HEK293 (cell line): Measurements from ENCODE around the gene INO80E.

Experiments used
- ZNF768 ChIP-seq: fragments of 450-650 bp; formaldehyde crosslinking; IDR thresholded peaks from 2 replicates; pipeline ENCODE4 v1.5.1; 2018; ENCODE audit warnings: missing biosample characterization, mild to moderate bottlenecking, missing genetic modification characterization
- TF ChIP-seq, protein P1 (sequence below): fragments of 450-650 bp; formaldehyde crosslinking; IDR thresholded peaks from 2 replicates; pipeline ENCODE4 v1.5.1; 2016; ENCODE audit warnings: missing biosample characterization, missing genetic modification characterization, low read depth

DNA sequence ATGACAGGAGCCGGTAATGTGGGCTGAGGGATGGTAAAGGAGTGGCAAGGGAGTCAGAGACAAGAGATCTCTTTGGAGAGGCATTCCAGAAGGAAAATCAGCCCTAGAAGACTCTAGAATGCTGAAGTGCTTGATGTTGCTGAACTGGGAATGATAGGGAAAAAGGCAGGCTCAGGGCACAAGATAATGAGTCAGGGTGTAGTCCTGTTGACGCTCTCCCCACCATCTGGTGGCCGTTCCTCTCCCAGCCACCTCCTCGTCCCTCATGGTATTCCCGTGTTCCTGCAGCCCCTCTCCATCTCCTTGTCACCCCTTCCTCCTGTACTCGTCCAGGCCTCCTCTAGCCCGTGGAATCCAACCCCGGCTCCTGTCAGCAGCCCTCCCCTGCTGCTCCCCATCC is 58.4 kb downstream of the INO80E start:
- TF ChIP-seq, protein P1, sequence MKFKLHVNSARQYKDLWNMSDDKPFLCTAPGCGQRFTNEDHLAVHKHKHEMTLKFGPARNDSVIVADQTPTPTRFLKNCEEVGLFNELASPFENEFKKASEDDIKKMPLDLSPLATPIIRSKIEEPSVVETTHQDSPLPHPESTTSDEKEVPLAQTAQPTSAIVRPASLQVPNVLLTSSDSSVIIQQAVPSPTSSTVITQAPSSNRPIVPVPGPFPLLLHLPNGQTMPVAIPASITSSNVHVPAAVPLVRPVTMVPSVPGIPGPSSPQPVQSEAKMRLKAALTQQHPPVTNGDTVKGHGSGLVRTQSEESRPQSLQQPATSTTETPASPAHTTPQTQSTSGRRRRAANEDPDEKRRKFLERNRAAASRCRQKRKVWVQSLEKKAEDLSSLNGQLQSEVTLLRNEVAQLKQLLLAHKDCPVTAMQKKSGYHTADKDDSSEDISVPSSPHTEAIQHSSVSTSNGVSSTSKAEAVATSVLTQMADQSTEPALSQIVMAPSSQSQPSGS (tag by site-specific recombination), result no peak
- TF ChIP-seq ZNF768 (tag by site-specific recombination), result no peak
